OCI-LY1 (cell line): ENCODE results near the gene SDK1.

Experiments
- EZH2 ChIP-seq: fragments of 200-600 bp; sonication (generic), shearing (Covaris generic); IDR thresholded peaks from 2 replicates; pipeline ENCODE4 v1.8.0; 2017; ENCODE audit warnings: borderline replicate concordance, mixed run types, mild to moderate bottlenecking, antibody characterized with exemption, low read length, moderate library complexity, mixed read lengths
- TF ChIP-seq, protein P1 (sequence below): fragments of 200-600 bp; sonication (generic), shearing (Covaris generic); IDR thresholded peaks from 2 replicates; pipeline ENCODE4 v1.5.1; 2017; ENCODE audit warnings: mild to moderate bottlenecking, antibody characterized with exemption, low read length, moderate library complexity, mixed read lengths

DNA sequence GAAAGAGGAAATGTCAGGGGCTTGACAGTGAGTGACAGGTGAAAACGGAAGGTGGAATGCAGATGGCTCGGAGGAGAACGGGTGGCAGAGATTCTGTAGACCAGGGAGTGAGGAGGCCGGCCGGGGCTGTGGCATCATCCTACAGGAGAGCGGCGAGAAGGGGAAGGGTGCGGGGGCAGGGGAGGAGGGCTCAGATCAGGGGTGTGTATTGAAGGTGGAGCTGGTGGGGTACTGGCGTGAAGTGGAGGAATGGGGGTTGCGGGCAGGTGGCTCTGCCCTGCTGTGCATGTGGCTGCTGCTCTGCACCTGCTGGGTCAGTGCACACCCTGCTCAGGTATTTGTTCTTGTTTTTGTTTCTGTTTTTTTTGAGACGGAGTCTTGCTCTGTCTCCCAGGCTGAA lies 910.2 kb downstream of the SDK1 start:
- TF ChIP-seq, protein P1, sequence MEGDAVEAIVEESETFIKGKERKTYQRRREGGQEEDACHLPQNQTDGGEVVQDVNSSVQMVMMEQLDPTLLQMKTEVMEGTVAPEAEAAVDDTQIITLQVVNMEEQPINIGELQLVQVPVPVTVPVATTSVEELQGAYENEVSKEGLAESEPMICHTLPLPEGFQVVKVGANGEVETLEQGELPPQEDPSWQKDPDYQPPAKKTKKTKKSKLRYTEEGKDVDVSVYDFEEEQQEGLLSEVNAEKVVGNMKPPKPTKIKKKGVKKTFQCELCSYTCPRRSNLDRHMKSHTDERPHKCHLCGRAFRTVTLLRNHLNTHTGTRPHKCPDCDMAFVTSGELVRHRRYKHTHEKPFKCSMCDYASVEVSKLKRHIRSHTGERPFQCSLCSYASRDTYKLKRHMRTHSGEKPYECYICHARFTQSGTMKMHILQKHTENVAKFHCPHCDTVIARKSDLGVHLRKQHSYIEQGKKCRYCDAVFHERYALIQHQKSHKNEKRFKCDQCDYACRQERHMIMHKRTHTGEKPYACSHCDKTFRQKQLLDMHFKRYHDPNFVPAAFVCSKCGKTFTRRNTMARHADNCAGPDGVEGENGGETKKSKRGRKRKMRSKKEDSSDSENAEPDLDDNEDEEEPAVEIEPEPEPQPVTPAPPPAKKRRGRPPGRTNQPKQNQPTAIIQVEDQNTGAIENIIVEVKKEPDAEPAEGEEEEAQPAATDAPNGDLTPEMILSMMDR, result no peak
- no peak for TF ChIP-seq EZH2
